MM.1S (cell line): Measurements from ENCODE around the gene HOXB5.

Experiments
- EZH2phosphoT487 ChIP-seq: fragments of 300-600 bp; sonication (generic); IDR thresholded peaks from 2 replicates; pipeline ENCODE4 v1.6.1; 2018; ENCODE audit warnings: antibody characterized with exemption, low read length
- TF ChIP-seq, protein P1 (sequence below): fragments of 300-600 bp; sonication (generic); IDR thresholded peaks from 2 replicates; pipeline ENCODE4 v1.5.1; 2016; ENCODE audit warnings: antibody characterized with exemption, low read length, mixed read lengths

DNA sequence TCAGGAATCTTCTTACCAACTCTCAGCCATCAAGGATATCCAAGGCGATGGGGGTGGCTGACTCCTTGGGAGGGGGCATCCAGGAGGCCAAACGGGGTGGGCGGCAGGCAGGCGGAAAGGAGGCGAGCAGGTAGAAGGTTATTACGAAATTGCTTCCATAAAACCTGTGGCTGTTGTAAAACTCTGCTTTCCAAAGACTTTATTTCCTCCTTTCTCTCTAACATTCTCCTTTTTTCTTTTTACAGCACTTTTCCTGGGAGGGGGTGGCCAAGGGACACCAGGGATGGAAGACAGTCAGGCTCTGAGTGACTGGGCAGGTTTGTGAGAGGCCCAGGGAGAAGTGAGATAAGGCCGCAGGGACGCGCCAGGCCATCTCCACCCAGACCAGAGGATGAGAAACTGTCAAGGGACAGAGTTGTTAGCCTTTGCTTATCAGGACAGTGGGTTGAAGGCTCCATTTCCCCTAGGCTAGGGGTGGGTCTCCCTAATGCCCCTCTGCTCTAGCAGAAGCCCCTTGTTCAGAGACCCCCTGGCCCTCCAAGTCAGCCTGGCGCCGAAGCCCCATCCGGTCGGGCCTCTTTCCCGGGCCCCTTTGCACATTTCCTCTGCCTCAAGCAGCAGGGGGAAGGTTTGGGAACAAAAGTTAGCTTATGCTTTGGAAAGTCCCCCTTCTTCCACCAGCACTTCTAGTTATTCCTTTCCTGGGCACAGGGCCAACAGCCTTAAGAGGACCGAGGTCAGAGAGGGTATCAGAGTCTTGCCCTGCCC is 37.5 kb upstream of the HOXB5 start:
- TF ChIP-seq, protein P1, sequence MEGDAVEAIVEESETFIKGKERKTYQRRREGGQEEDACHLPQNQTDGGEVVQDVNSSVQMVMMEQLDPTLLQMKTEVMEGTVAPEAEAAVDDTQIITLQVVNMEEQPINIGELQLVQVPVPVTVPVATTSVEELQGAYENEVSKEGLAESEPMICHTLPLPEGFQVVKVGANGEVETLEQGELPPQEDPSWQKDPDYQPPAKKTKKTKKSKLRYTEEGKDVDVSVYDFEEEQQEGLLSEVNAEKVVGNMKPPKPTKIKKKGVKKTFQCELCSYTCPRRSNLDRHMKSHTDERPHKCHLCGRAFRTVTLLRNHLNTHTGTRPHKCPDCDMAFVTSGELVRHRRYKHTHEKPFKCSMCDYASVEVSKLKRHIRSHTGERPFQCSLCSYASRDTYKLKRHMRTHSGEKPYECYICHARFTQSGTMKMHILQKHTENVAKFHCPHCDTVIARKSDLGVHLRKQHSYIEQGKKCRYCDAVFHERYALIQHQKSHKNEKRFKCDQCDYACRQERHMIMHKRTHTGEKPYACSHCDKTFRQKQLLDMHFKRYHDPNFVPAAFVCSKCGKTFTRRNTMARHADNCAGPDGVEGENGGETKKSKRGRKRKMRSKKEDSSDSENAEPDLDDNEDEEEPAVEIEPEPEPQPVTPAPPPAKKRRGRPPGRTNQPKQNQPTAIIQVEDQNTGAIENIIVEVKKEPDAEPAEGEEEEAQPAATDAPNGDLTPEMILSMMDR = no peak
- no peak for TF ChIP-seq EZH2phosphoT487
